Activated naive CD4-positive, alpha-beta T cell treated with anti-CD3 and anti-CD28 coated beads for 36 hours (primary cell): ENCODE measurements around the gene SET. TPM values are rescaled to one million over a fixed set of nuclear protein-coding genes. Genes with fewer than 3 reads are reported as not detected.
"Not testable (repeated sequence)": the region's sequence is repeated elsewhere in the genome, so short reads cannot be mapped to it uniquely, and the experiment has no call there.

Experiments used
- CTCF ChIA-PET: fragments of 350-600 bp; sonication (Branson Sonifier 250); formaldehyde crosslinking; loops from one replicate; lab custom pipeline; 2021; ENCODE audit warnings: antibody characterized with exemption; lab: Charles Lee
- DNase-seq: peaks from one replicate; pipeline ENCODE4 v3.0.0-alpha.2; 2020
- H3K27ac Mint-ChIP-seq: one replicate; pipeline ENCODE4 v1.8.0; 2021; ENCODE audit warnings: mild to moderate bottlenecking, mixed read lengths
- H3K27me3 Mint-ChIP-seq: one replicate; pipeline ENCODE4 v1.8.0; 2021; ENCODE audit warnings: low read depth, mixed read lengths
- H3K36me3 Mint-ChIP-seq: one replicate; pipeline ENCODE4 v1.8.0; 2021; ENCODE audit warnings: low read depth, mixed read lengths
- H3K4me1 Mint-ChIP-seq: one replicate; pipeline ENCODE4 v1.8.0; 2021; ENCODE audit warnings: low read depth, mixed read lengths
- H3K4me3 Mint-ChIP-seq: one replicate; pipeline ENCODE4 v1.8.0; 2021; ENCODE audit warnings: mild to moderate bottlenecking, moderate library complexity, mixed read lengths
- H3K9me3 Mint-ChIP-seq: one replicate; pipeline ENCODE4 v1.8.0; 2021; ENCODE audit warnings: mixed read lengths
- intact Hi-C: fragments of 100-400 bp; cut with micrococcal nuclease; formaldehyde crosslinking; loops from one replicate; pipeline ENCODE4 v1.15.1; 2023
- total RNA-seq, 2 experiments: library from RNA; stranded (reverse); gene quantifications; one replicate each; pipeline ENCODE4 v1.2.3, GENCODE V29; 2021

SET gene
- total RNA-seq, 2 experiments from 2014 or later = 669 to 771 TPM

GRCh38 chr9:128666481-128666941, 22.5 kb upstream of the SET start:
- DNase-seq, H3K9me3 Mint-ChIP-seq, H3K27ac Mint-ChIP-seq, H3K4me1 Mint-ChIP-seq, H3K36me3 Mint-ChIP-seq, CTCF ChIA-PET, intact Hi-C loops, H3K27me3 Mint-ChIP-seq, H3K4me3 Mint-ChIP-seq: not testable (repeated sequence)

- CTCF ChIA-PET = no interaction called here
- no peak for DNase-seq
- H3K4me3 Mint-ChIP-seq = no peak overlapping the region
- no peak overlapping the region for H3K27ac Mint-ChIP-seq
- no peaks in the 10 kb centered on the region for H3K4me1 Mint-ChIP-seq
- H3K9me3 Mint-ChIP-seq = no peaks in the 10 kb centered on the region
- intact Hi-C loops = no loop called here
- no peaks in the 10 kb centered on the region for H3K36me3 Mint-ChIP-seq
- no peaks in the 10 kb centered on the region for H3K27me3 Mint-ChIP-seq
Measured at GRCh38 chr9:128669786-128670185, 19.2 kb upstream of the SET start.

GRCh38 chr9:128675382-128675781, 13.6 kb upstream of the SET start:
- H3K4me1 Mint-ChIP-seq = peaks cover 1% of the 10 kb centered on the region
- H3K36me3 Mint-ChIP-seq = peaks cover 2% of the 10 kb centered on the region
- H3K27me3 Mint-ChIP-seq = no peaks in the 10 kb centered on the region
- CTCF ChIA-PET = interaction anchor here (0.7 to 0.9 kb wide), 2 partner anchors 9 to 17 kb away, joined by 3 to 4 read pairs; no protein-coding TSS in a partner anchor
- no peak overlapping the region for H3K27ac Mint-ChIP-seq
- no peak for DNase-seq
- no peak overlapping the region for H3K4me3 Mint-ChIP-seq
- intact Hi-C loops = no loop called here
- no peaks in the 10 kb centered on the region for H3K9me3 Mint-ChIP-seq

- H3K9me3 Mint-ChIP-seq = no peaks in the 10 kb centered on the region
- no peak overlapping the region for H3K27ac Mint-ChIP-seq
- CTCF ChIA-PET = no interaction called here
- no peak for DNase-seq
- intact Hi-C loops = no loop called here
- H3K36me3 Mint-ChIP-seq = peaks cover 2% of the 10 kb centered on the region
- no peaks in the 10 kb centered on the region for H3K27me3 Mint-ChIP-seq
- H3K4me1 Mint-ChIP-seq = peaks cover 1% of the 10 kb centered on the region
- no peak overlapping the region for H3K4me3 Mint-ChIP-seq
Measured at GRCh38 chr9:128677794-128678193, 11.2 kb upstream of the SET start.

- H3K27me3 Mint-ChIP-seq = no peaks in the 10 kb centered on the region
- CTCF ChIA-PET = interaction anchor here (0.6 to 1.2 kb wide), 4 partner anchors 18 to 244 kb away, joined by 3 to 6 read pairs (median 4); partner anchors contain the start of gene PKN3
- peaks cover 6% of the 10 kb centered on the region for H3K36me3 Mint-ChIP-seq
- peaks cover 50% of the 10 kb centered on the region for H3K4me1 Mint-ChIP-seq
- intact Hi-C loops = loop anchor here (1.0 to 2.0 kb wide), 3 partner anchors 27 to 227 kb away; partner anchors contain the start of genes DYNC2I2, ODF2 and ZDHHC12
- peak overlapping the region; percentile 96 for H3K27ac Mint-ChIP-seq
- peak; percentile 53 for DNase-seq
- no peaks in the 10 kb centered on the region for H3K9me3 Mint-ChIP-seq
- H3K4me3 Mint-ChIP-seq = peak overlapping the region; percentile 97
Measured at GRCh38 chr9:128683340-128684064, 5.5 kb upstream of the SET start.

- Mint-ChIP-seq H3K4me3 (peak overlapping the region; percentile 97), H3K27me3 (no peaks in the 10 kb centered on the region), H3K4me1 (peaks cover 50% of the 10 kb centered on the region), H3K9me3 (no peaks in the 10 kb centered on the region), H3K27ac (peak overlapping the region; percentile 96), H3K36me3 (peaks cover 6% of the 10 kb centered on the region)
- DNase-seq = no peak
- intact Hi-C loops = loop anchor here (1.0 to 2.0 kb wide), 3 partner anchors 28 to 227 kb away; partner anchors contain the start of genes DYNC2I2, ODF2 and ZDHHC12
- CTCF ChIA-PET = interaction anchor here (1.0 to 1.2 kb wide), 4 partner anchors 8 to 245 kb away, joined by 3 to 6 read pairs (median 5); partner anchors contain the start of gene PKN3
Measured at GRCh38 chr9:128684065-128684324, 5.0 kb upstream of the SET start.

- peak; percentile 88 for DNase-seq
- Mint-ChIP-seq H3K27ac (peak overlapping the region; percentile 96), H3K27me3 (no peaks in the 10 kb centered on the region), H3K4me1 (peaks cover 48% of the 10 kb centered on the region), H3K4me3 (peak overlapping the region; percentile 97), H3K9me3 (no peaks in the 10 kb centered on the region), H3K36me3 (peaks cover 6% of the 10 kb centered on the region)
- CTCF ChIA-PET = interaction anchor here (1.0 to 1.2 kb wide), 4 partner anchors 9 to 245 kb away, joined by 3 to 6 read pairs (median 5); partner anchors contain the start of gene PKN3
- intact Hi-C loops = loop anchor here (1.0 to 5.0 kb wide), 4 partner anchors 28 to 343 kb away; partner anchors contain the start of genes DYNC2I2, ODF2, SH3GLB2 and ZDHHC12
Measured at GRCh38 chr9:128684325-128685199, 4.5 kb upstream of the SET start.

- Mint-ChIP-seq H3K36me3 (peaks cover 12% of the 10 kb centered on the region), H3K27me3 (no peaks in the 10 kb centered on the region), H3K9me3 (no peaks in the 10 kb centered on the region), H3K4me3 (peak overlapping the region; percentile 97), H3K4me1 (peaks cover 48% of the 10 kb centered on the region), H3K27ac (peak overlapping the region; percentile 96)
- peak; percentile 70 for DNase-seq
- CTCF ChIA-PET = interaction anchor here (0.6 to 1.6 kb wide), 4 partner anchors 11 to 155 kb away, joined by 3 to 8 read pairs (median 4); no protein-coding TSS in a partner anchor
- intact Hi-C loops = loop anchor here (2.0 to 5.0 kb wide), 2 partner anchors 229 to 341 kb away; partner anchors contain the start of genes ODF2 and SH3GLB2
Measured at GRCh38 chr9:128685636-128686489, 3.2 kb upstream of the SET start.

GRCh38 chr9:128687453-128687852, 1.6 kb upstream of the SET start:
- Mint-ChIP-seq H3K36me3 (peaks cover 24% of the 10 kb centered on the region), H3K9me3 (no peaks in the 10 kb centered on the region), H3K4me3 (peak overlapping the region; percentile 15), H3K4me1 (peaks cover 60% of the 10 kb centered on the region), H3K27me3 (no peaks in the 10 kb centered on the region), H3K27ac (peak overlapping the region; percentile 96)
- intact Hi-C loops = loop anchor here (5.0 kb wide), 1 partner anchor 340 kb away; the partner anchor contains the start of gene SH3GLB2
- no peak for DNase-seq
- CTCF ChIA-PET = no interaction called here

GRCh38 chr9:128689293-128689774, 312 bp downstream of the SET start:
- peaks cover 32% of the 10 kb centered on the region for H3K36me3 Mint-ChIP-seq
- CTCF ChIA-PET = interaction anchor here (0.5 kb wide), 1 partner anchor 1459 kb away, joined by 3 read pairs; no protein-coding TSS in a partner anchor

More at GRCh38 chr9:128689293-128689774, 312 bp downstream of the SET start:
- Mint-ChIP-seq H3K9me3 (no peaks in the 10 kb centered on the region), H3K4me3 (peak overlapping the region; percentile 66), H3K4me1 (peaks cover 61% of the 10 kb centered on the region), H3K27me3 (no peaks in the 10 kb centered on the region), H3K27ac (peak overlapping the region; percentile 63)
- DNase-seq = peak; percentile 44
- intact Hi-C loops = loop anchor here (1.0 to 5.0 kb wide), 7 partner anchors 33 to 919 kb away; partner anchors contain the start of genes DOLK, DYNC2I2, LRRC8A and NUP188
